GM12878 (cell line): ENCODE data around the gene LTBP2. TPM values are rescaled to one million over a fixed set of nuclear protein-coding genes. Genes with fewer than 3 reads are reported as not detected.

Experiments
- ATF7 ChIP-seq: fragments of 450-650 bp; IDR thresholded peaks from 2 replicates; pipeline ENCODE4 v1.6.1; 2016; ENCODE audit warnings: low read depth, mild to moderate bottlenecking
- CREB1 ChIP-seq: IDR thresholded peaks from 2 replicates; pipeline ENCODE4 v1.6.1; 2012; ENCODE audit warnings: low read depth, mild to moderate bottlenecking, inconsistent platforms
- EP300 ChIP-seq, 2 experiments: fragments of 150-350 bp in 1 of 2; IDR thresholded peaks; 2 replicates each; pipeline ENCODE4 v1.6.1; 2011 to 2012; ENCODE audit warnings: low read depth in 2 of 2, low read length in 2 of 2, borderline replicate concordance in 1 of 2, improper control_type of control experiment in 1 of 2, inconsistent platforms in 1 of 2; ENCODE audit not compliant: control insufficient read depth in 1 of 2
- HDAC6 ChIP-seq: fragments of 200-600 bp; sonication (generic); IDR thresholded peaks from one replicate; pipeline ENCODE4 v1.8.0; 2017; ENCODE audit warnings: antibody characterized with exemption; ENCODE audit not compliant: unreplicated experiment
- MYC ChIP-seq: IDR thresholded peaks from 2 replicates; pipeline ENCODE4 v1.6.1; 2011; ENCODE audit warnings: mild to moderate bottlenecking, low read length, moderate library complexity, inconsistent platforms; ENCODE audit not compliant: insufficient read depth, insufficient replicate concordance, insufficient read length, severe bottlenecking
- NFIC ChIP-seq: IDR thresholded peaks from 2 replicates; pipeline ENCODE4 v1.6.1; 2012; ENCODE audit warnings: low read depth, mild to moderate bottlenecking, inconsistent platforms, low read length, moderate library complexity
- NFXL1 ChIP-seq: fragments of 450-650 bp; IDR thresholded peaks from 2 replicates; pipeline ENCODE4 v1.6.1; 2017; ENCODE audit warnings: antibody characterized with exemption, mild to moderate bottlenecking, borderline replicate concordance
- NR2C2 ChIP-seq: IDR thresholded peaks from 2 replicates; pipeline ENCODE4 v1.6.1; 2011; ENCODE audit warnings: borderline replicate concordance, low read depth; ENCODE audit not compliant: control insufficient read depth, insufficient read length
- RAD51 ChIP-seq: fragments of 450-650 bp; IDR thresholded peaks from 2 replicates; pipeline ENCODE4 v1.6.1; 2016; ENCODE audit warnings: moderate library complexity, mild to moderate bottlenecking, inconsistent platforms
- ZZZ3 ChIP-seq: IDR thresholded peaks from 2 replicates; pipeline ENCODE4 v1.6.1; 2011; ENCODE audit warnings: low read depth; ENCODE audit not compliant: control insufficient read depth, insufficient read length
- polyA plus RNA-seq, 11 experiments: library from polyadenylated mRNA; depleted of rRNA in 4 of 11; unstranded in 6 of 11; stranded (reverse) in 5 of 11; fragments of >200 nt; fragmentation: Nextera tagmentation in 4 of 11; fragmentation: Illumina TruSeq in 1 of 11; extraction: Ambion mirVana in 4 of 11; extraction: Trizol in 1 of 11; gene quantifications; 1 replicate in 1 of 11; 2 replicates in 10 of 11; pipeline versions ENCODE4 v1.2.1 to v1.2.3, GENCODE V29; 2011 to 2016; ENCODE audit warnings: inconsistent platforms in 2 of 11, missing spikeins in 2 of 11, low read depth in 1 of 11
- total RNA-seq, 4 experiments: library from RNA; depleted of rRNA in 3 of 4; stranded (reverse); fragments of >200 nt in 3 of 4; fragmentation: Illumina TruSeq in 1 of 4; extraction: Trizol in 1 of 4; gene quantifications; 2 replicates each; pipeline versions ENCODE4 v1.2.1 to v1.2.3, GENCODE V29; 2013 to 2021
- TF ChIP-seq, protein P1 (sequence below): fragments of 450-650 bp; IDR thresholded peaks from 2 replicates; pipeline ENCODE4 v1.6.1; 2016; ENCODE audit warnings: mild to moderate bottlenecking
- TF ChIP-seq, protein P2 (sequence below): fragments of 450-650 bp; IDR thresholded peaks from 2 replicates; pipeline ENCODE4 v1.6.1; 2017; ENCODE audit warnings: mild to moderate bottlenecking, moderate library complexity

Gene LTBP2
- total and polyA plus RNA-seq, 10 of the 15 experiments (the other 5 are each of a cell fraction or from before 2014, with no cell fraction given) = 0.03 to 0.23 (median 0.06) TPM; not detected in 1

DNA sequence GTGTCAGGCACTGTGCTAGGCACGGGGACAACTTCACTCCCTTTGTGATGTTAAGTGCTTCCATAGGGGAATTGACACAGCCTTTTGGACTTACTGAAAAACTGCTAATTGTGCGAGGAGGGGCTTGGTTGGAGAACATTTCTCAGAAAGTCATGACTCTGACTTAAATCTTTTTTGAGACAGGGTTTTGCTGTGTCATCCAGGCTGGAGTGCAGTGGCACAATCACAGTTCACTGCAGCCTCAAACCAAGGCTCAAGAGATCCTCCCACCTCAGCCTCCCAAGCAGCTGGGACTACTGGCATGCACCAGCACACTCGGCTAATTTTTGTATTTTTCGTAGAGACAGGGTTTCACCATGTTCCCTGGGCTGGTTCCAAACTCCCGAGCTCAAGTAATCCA, 10.2 kb upstream of the LTBP2 start (continued):
- TF ChIP-seq HDAC6 (no peak), EP300 (IDR thresholded peaks at IDR 0.05; ENCODE audit: borderline replicate concordance in 1 of 2, control insufficient read depth in 1 of 2, low read depth in 2 of 2, low read length in 2 of 2) (no peak), RAD51 (no peak), NFIC (no peak), MYC (no peak), NR2C2 (no peak), ATF7 (no peak), NFXL1 (no peak), CREB1 (no peak), ZZZ3 (no peak)
- TF ChIP-seq, protein P1, sequence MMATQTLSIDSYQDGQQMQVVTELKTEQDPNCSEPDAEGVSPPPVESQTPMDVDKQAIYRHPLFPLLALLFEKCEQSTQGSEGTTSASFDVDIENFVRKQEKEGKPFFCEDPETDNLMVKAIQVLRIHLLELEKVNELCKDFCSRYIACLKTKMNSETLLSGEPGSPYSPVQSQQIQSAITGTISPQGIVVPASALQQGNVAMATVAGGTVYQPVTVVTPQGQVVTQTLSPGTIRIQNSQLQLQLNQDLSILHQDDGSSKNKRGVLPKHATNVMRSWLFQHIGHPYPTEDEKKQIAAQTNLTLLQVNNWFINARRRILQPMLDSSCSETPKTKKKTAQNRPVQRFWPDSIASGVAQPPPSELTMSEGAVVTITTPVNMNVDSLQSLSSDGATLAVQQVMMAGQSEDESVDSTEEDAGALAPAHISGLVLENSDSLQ = no peak
- TF ChIP-seq, protein P2, sequence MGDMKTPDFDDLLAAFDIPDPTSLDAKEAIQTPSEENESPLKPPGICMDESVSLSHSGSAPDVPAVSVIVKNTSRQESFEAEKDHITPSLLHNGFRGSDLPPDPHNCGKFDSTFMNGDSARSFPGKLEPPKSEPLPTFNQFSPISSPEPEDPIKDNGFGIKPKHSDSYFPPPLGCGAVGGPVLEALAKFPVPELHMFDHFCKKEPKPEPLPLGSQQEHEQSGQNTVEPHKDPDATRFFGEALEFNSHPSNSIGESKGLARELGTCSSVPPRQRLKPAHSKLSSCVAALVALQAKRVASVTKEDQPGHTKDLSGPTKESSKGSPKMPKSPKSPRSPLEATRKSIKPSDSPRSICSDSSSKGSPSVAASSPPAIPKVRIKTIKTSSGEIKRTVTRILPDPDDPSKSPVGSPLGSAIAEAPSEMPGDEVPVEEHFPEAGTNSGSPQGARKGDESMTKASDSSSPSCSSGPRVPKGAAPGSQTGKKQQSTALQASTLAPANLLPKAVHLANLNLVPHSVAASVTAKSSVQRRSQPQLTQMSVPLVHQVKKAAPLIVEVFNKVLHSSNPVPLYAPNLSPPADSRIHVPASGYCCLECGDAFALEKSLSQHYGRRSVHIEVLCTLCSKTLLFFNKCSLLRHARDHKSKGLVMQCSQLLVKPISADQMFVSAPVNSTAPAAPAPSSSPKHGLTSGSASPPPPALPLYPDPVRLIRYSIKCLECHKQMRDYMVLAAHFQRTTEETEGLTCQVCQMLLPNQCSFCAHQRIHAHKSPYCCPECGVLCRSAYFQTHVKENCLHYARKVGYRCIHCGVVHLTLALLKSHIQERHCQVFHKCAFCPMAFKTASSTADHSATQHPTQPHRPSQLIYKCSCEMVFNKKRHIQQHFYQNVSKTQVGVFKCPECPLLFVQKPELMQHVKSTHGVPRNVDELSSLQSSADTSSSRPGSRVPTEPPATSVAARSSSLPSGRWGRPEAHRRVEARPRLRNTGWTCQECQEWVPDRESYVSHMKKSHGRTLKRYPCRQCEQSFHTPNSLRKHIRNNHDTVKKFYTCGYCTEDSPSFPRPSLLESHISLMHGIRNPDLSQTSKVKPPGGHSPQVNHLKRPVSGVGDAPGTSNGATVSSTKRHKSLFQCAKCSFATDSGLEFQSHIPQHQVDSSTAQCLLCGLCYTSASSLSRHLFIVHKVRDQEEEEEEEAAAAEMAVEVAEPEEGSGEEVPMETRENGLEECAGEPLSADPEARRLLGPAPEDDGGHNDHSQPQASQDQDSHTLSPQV = no peak
